ENCODE measurements around the gene GTPBP6. TPM values are rescaled to one million over a fixed set of nuclear protein-coding genes. Genes with fewer than 3 reads are reported as not detected.

The GTPBP6 gene, protein sequence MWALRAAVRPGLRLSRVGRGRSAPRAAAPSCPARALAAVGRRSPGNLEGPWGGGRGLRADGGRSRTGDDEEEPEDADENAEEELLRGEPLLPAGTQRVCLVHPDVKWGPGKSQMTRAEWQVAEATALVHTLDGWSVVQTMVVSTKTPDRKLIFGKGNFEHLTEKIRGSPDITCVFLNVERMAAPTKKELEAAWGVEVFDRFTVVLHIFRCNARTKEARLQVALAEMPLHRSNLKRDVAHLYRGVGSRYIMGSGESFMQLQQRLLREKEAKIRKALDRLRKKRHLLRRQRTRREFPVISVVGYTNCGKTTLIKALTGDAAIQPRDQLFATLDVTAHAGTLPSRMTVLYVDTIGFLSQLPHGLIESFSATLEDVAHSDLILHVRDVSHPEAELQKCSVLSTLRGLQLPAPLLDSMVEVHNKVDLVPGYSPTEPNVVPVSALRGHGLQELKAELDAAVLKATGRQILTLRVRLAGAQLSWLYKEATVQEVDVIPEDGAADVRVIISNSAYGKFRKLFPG
- 59.2 and 65.1 TPM in 2 replicates for total RNA-seq (2014; rRNA removed)
- polyA plus RNA-seq (2012) = 51.6 TPM

GRCh38 chrX:318739-319578, at the start of gene GTPBP6:
Gene GTPBP6 (minus strand): TSS chrX:318796. CDS start chrX:318787, 9 bp downstream.
- peak; percentile 100 for DNase-seq (ENCODE audit: low read depth)

- no peak for DNase-seq (ENCODE audit: low read depth)
Observed at GRCh38 chrX:367866-368265, 49.3 kb upstream of the GTPBP6 start.

DNA sequence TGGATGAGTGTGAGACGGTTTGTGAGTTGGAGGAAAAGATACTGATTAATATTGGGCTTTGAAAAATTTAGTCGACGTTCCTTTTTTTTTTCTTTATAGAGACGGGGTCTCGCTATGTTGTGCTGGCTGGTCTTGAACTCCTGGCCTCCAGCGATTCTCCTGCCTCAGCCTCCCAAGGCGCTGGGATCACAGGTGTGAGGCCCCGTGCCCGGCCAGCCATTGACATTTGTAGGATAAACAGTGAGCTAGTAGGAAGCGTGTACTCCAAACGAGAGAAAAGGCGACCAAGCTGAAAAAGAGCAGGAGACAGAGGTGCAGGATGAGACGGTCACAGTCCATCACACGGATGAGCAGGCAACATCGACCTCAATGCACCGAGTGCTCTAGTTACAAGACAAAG, 48.8 kb upstream of the GTPBP6 start:
- DNase-seq (ENCODE audit: low read depth) = no peak

DNA sequence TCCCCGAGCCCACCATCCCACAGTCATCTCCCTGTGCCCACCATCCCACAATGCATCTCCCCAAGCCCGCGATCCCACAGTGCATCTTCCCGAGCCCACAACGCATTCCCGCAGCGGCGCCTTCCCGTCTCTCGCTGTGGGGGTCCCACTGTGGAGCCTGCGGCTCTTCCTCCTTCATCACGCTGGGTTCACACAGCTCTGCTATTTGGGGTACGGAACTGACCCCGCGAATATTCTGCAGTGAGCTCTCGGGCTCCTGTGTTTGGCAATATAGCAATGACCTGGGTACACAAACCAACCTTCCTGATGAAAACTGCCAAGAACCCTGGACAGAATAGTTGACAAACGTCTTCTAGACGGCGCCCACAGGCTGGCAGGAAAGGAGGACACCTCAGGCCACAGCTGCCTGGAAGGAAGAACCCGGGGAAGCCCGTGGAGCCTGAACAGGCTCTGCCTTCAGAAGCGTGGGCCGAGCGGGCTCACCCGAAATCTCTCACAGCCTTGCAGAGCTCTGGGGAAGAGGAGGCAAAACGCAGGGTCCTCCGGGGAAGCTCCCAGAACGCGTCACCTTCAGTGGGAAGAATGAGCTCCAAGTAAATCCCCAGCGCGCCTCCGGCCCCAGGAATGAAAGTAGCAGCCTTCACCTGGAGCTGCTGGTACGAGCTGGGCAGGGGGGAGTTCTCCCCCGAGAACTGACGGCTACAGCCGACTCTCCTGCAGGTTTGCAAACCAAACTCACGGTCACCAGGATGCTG, 45.2 kb upstream of the GTPBP6 start:
- no peak for DNase-seq (ENCODE audit: low read depth)

GRCh38 chrX:362937-363620, 44.5 kb upstream of the GTPBP6 start:
- no peak for DNase-seq (ENCODE audit: low read depth)

DNA sequence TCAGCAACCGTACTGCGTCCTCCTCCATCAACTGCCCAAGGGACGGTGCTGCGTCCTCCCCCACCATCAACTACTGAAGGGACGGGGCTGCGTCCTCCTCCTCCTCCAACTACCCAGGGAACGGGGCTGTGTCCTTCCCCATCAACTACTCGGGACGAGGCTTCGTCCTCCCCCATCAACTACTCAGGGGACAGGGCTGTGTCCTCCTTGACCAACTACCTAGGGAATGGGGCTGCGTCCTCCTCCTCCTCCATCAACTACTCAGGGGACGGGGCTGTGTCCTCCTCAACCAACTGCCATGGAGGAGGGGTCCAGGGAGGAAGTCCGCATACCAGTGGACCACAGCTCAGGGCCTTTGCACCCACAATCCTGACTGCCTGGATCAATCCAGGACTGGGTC, 43.8 kb upstream of the GTPBP6 start:
- DNase-seq (ENCODE audit: low read depth) = no peak

GRCh38 chrX:361231-362145, 42.9 kb upstream of the GTPBP6 start:
- no peak for DNase-seq (ENCODE audit: low read depth)

DNA sequence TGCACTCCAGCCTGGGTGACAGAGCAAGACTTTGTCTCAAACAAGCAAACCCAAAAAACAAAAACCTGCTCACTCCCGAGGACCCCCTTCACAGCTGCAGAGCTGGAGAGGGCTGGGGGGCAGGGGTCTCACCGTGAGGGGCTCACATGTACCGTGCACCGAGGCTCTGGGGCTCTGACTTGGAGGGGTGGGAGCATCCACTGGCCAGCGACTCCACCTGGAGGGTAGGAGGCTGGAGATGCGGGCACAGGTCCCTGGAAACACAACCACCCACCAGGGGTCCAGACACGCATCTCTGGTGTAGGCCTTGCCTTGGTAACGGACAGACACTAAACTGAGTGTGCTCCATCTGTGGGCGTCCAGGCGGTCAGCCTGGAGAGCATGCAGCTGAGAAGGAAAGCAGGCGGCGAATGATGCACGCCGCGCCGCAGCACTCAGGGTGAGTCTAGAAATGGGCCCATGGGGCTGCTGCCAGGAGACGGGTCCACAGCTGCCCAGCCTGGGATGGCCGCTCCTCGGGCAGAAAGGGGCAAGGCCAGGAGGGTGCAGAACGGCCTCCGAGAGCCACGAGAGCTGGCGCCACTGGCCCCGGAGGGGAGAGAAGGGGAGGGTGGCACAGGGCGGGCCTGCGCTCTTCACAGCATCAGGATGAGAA, 42.0 kb upstream of the GTPBP6 start:
- no peak for DNase-seq (ENCODE audit: low read depth)

DNA sequence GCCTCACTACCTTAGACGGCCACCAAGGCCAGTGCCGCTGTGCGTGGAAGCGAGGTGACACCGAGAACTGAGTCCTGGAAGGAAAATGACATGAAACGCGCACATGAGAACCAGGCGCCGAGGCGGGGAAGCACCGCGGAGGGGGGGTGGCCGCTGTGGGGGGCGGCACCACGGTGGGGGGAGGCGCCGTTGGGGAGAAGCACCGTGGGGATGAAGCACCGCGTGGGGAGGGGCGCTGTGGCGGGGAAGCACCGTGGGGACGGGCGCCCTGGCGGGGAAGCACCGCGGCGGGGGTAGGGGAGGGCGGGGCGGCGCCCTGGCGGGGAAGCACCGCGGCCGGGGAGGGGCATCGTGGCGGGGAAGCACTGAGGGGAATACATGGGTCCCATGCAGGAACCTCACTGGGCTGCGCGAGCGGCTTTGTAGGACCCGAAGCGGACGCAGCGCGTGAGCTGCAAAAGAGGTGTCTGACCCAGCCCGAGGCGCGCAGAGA, 40.1 kb upstream of the GTPBP6 start:
- no peak for DNase-seq (ENCODE audit: low read depth)

DNA sequence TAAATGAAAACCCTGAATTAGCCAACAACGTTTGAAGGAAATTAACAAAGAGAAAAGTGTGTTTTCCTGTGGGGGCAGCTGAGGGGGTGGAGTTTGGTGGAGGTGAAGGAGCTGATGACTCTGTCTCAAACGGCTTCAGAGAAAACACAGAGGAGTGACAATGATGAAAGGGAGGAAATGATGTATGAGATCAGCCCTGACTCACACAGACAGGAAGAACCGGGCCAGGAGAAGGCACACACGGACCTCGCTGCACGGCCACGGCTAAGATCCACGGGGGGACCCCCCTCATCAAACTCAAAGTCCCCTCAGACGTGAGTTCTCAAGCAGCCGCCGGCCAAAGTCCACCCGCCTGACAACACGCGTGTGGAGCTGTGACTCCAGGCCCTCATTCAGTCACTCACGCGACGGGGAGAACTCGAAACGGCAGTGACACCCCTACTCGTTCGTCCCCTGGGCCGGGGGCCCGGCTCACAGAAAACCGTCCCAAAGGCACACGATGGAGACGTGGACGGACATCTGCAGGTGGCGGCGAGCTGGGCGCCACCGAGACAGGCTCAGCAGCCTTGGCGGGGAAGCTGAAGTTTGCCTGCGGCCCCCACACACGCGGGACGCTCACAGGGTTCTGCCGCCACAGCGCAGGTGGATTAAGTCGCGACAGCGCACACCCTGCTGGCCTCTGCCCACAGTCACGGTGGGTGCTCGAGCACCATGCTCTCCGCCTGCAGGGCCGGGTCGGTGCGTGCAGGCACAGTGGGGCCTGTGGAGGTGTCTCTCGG, 39.3 kb upstream of the GTPBP6 start:
- DNase-seq (ENCODE audit: low read depth) = peak; percentile 24

GRCh38 chrX:357035-357692, 38.6 kb upstream of the GTPBP6 start:
- no peak for DNase-seq (ENCODE audit: low read depth)

DNA sequence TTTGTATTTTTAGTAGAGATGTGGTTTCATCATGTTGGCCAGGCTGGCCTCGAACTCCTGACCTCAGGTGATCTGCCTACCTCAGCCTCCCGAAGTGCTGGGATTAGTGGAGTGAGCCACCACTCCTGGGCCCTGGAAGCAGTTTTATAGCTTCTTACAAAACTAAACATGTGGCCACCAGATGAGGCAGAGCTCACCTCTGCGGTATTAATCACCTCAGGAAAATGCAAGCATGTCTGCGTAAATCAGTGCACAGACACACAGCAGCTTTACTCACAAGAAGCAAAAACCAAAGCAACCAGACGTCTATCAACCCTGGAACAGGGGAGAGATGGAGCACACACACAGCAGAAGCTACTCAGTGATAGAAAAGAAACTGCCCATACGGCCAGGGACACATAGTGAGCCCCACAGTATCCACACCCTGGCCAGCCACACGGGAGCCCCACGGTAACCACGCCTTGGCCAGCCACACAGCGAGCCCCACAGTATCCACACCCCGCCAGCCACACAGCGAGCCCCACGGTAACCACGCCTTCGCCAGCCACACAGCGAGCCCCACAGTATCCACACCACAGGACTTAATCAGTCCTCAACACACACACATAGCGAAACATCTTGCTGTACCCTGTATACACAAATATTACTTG, 37.9 kb upstream of the GTPBP6 start:
- DNase-seq (ENCODE audit: low read depth) = no peak

- no peak for DNase-seq (ENCODE audit: low read depth)
Observed at GRCh38 chrX:355329-356050, 36.9 kb upstream of the GTPBP6 start.

GRCh38 chrX:353566-354535, 35.3 kb upstream of the GTPBP6 start:
- DNase-seq (ENCODE audit: low read depth) = no peak

- no peak for DNase-seq (ENCODE audit: low read depth)
Observed at GRCh38 chrX:352582-353314, 34.2 kb upstream of the GTPBP6 start.
